Breast epithelium (tissue), 3 donors: Measurements from ENCODE around the gene INMT.
A peak's percentile ranks its signal among the peaks of the same experiment; 100 is the strongest.

Experiments used
- CTCF ChIP-seq, 3 donors: fragments of 450-650 bp; IDR thresholded peaks; one replicate each; pipeline ENCODE4 v1.5.1; 2016 to 2017; ENCODE audit warnings: antibody characterized with exemption in 3 of 3, mild to moderate bottlenecking in 3 of 3, moderate library complexity in 3 of 3
- POLR2A ChIP-seq: fragments of 450-650 bp; IDR thresholded peaks from one replicate; pipeline ENCODE4 v1.6.1; 2016; ENCODE audit warnings: antibody characterized with exemption, mild to moderate bottlenecking, moderate library complexity
- POLR2AphosphoS5 ChIP-seq, 3 donors: sonication (generic); formaldehyde crosslinking; IDR thresholded peaks; one replicate each; pipeline ENCODE4 v1.6.1; 2017; ENCODE audit warnings: antibody characterized with exemption in 3 of 3

DNA sequence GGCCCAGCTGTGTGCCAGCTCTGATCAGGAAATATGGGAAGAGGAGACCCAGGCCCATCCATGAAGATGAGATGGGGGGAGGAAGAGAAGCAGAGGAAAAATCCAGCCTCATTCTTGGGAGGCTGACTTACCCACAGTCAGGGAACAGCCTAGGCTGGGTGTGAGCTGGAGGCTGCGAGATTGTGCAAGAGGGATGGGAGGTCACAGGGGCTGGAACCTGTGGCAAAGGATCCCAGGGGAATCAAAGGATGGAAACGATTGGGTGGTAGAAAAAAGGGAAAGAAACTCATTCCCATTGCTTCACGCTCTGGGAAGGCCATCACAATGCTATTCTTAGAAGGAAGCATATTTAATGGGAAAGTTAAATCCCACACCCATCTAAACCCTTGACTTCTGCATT, 43.0 kb upstream of the INMT start:
- no peak for TF ChIP-seq POLR2A
- TF ChIP-seq CTCF (IDR thresholded peaks at IDR 0.05): no peak
- TF ChIP-seq POLR2AphosphoS5 (IDR thresholded peaks at IDR 0.05): peak in 2 of 3 donors; percentile 60 to 86
